ENCODE measurements around the gene INO80B. TPM values are rescaled to one million over a fixed set of nuclear protein-coding genes. Genes with fewer than 3 reads are reported as not detected.

The INO80B gene
- total and polyA plus RNA-seq, 9 of the 15 experiments (the other 6 are each of a cell fraction or from before 2014, with no cell fraction given) = 0.41 to 22.6 (median 9.0) TPM

DNA sequence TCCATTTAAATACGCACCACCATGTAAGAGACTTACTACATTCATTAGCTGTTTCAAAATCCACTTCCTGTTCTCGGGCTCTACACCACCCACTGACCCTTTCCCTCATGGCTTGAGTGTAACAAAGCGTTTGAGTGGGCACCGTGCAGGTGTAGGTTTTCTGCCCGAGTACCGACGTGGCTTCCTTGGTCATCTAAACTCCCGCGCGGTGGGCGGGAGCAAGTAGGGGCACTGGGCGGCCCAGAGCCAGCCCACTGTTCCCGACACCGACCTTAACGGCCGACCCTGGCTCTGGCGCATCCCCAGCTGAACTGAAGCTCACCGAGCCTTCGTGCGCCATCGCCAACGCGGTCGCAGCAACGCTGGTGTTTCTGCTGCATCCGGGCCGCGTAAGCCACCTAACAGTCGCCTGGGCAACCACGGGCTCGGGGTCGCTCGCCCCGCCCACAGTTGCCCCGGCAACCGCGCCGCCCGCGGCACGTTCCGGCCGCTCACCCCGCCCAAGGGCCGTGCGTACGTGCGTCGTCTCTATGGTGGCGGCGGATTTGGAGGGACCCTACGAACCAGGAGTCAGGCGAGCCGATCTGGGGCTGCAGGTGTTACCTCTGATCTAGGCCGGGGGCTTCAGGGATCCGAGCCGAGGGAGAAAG is 33.5 kb upstream of the INO80B start, which contains the start of the genes C2orf81 and WDR54 (continued):
- TF ChIP-seq, protein P1, sequence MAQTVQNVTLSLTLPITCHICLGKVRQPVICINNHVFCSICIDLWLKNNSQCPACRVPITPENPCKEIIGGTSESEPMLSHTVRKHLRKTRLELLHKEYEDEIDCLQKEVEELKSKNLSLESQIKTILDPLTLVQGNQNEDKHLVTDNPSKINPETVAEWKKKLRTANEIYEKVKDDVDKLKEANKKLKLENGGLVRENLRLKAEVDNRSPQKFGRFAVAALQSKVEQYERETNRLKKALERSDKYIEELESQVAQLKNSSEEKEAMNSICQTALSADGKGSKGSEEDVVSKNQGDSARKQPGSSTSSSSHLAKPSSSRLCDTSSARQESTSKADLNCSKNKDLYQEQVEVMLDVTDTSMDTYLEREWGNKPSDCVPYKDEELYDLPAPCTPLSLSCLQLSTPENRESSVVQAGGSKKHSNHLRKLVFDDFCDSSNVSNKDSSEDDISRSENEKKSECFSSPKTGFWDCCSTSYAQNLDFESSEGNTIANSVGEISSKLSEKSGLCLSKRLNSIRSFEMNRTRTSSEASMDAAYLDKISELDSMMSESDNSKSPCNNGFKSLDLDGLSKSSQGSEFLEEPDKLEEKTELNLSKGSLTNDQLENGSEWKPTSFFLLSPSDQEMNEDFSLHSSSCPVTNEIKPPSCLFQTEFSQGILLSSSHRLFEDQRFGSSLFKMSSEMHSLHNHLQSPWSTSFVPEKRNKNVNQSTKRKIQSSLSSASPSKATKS (CRISPR knock-in tag; IDR thresholded peaks at IDR 0.05) = no peak
- TF ChIP-seq, protein P2, sequence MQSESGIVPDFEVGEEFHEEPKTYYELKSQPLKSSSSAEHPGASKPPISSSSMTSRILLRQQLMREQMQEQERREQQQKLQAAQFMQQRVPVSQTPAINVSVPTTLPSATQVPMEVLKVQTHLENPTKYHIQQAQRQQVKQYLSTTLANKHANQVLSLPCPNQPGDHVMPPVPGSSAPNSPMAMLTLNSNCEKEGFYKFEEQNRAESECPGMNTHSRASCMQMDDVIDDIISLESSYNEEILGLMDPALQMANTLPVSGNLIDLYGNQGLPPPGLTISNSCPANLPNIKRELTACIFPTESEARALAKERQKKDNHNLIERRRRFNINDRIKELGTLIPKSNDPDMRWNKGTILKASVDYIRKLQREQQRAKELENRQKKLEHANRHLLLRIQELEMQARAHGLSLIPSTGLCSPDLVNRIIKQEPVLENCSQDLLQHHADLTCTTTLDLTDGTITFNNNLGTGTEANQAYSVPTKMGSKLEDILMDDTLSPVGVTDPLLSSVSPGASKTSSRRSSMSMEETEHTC (IDR thresholded peaks at IDR 0.05) = no peak
- 0 out of 2 replicates have a peak, but pooled peaks have one; percentile 16 for TF ChIP-seq HCFC1 (IDR thresholded peaks at IDR 0.05; ENCODE audit: low read depth, low read length)
- no peak for TF ChIP-seq NFIX (CRISPR knock-in tag; IDR thresholded peaks at IDR 0.05; ENCODE audit: low read depth)
- peak; percentile 70; the same call in 1 of the 2 replicates for TF ChIP-seq GABPB1 (CRISPR knock-in tag; IDR thresholded peaks at IDR 0.05)
- TF ChIP-seq, protein P3, sequence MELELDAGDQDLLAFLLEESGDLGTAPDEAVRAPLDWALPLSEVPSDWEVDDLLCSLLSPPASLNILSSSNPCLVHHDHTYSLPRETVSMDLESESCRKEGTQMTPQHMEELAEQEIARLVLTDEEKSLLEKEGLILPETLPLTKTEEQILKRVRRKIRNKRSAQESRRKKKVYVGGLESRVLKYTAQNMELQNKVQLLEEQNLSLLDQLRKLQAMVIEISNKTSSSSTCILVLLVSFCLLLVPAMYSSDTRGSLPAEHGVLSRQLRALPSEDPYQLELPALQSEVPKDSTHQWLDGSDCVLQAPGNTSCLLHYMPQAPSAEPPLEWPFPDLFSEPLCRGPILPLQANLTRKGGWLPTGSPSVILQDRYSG (tag; conservative IDR thresholded peaks at IDR 0.05; ENCODE audit: low read depth) = no peak
- peak; percentile 34; the same call in 1 of the 2 replicates for TF ChIP-seq SP1 (CRISPR knock-in tag; IDR thresholded peaks at IDR 0.05)
- peak; percentile 37 for TF ChIP-seq KDM5B (IDR thresholded peaks at IDR 0.05; ENCODE audit: insufficient replicate concordance, low read depth, low read length)
- no peak for TF ChIP-seq KAT2B (IDR thresholded peaks at IDR 0.05; ENCODE audit: low read depth, low read length)
- TF ChIP-seq MECOM (CRISPR knock-in tag; IDR thresholded peaks at IDR 0.05) = no peak
- no peak for TF ChIP-seq HMG20B (CRISPR knock-in tag; IDR thresholded peaks at IDR 0.05)
- TF ChIP-seq ZNF668 (CRISPR knock-in tag; IDR thresholded peaks at IDR 0.05) = no peak
- TF ChIP-seq, protein P4, sequence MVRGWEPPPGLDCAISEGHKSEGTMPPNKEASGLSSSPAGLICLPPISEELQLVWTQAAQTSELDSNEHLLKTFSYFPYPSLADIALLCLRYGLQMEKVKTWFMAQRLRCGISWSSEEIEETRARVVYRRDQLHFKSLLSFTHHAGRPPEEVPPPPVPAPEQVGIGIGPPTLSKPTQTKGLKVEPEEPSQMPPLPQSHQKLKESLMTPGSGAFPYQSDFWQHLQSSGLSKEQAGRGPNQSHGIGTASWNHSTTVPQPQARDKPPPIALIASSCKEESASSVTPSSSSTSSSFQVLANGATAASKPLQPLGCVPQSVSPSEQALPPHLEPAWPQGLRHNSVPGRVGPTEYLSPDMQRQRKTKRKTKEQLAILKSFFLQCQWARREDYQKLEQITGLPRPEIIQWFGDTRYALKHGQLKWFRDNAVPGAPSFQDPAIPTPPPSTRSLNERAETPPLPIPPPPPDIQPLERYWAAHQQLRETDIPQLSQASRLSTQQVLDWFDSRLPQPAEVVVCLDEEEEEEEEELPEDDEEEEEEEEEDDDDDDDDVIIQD (CRISPR knock-in tag; IDR thresholded peaks at IDR 0.05) = no peak
- TF ChIP-seq PHF8 (IDR thresholded peaks at IDR 0.05; ENCODE audit: borderline replicate concordance, low read length) = peak; percentile 31; the same call in 1 of the 2 replicates
- TF ChIP-seq ZNF431 (CRISPR knock-in tag; IDR thresholded peaks at IDR 0.05) = no peak
- TF ChIP-seq CBX5 (IDR thresholded peaks at IDR 0.05; ENCODE audit: borderline replicate concordance, low read depth) = no peak
- no peak; a peak in 1 of 4 replicates for TF ChIP-seq SIN3A (IDR thresholded peaks at IDR 0.05; ENCODE audit: borderline replicate concordance in 2 of 2, control insufficient read depth in 1 of 2, low read depth in 2 of 2, low read length in 2 of 2)
- no peak for TF ChIP-seq SIN3B (IDR thresholded peaks at IDR 0.05; ENCODE audit: low read depth)
- no peak for TF ChIP-seq ZNF76 (CRISPR knock-in tag; IDR thresholded peaks at IDR 0.05; ENCODE audit: borderline replicate concordance)
- no peak for TF ChIP-seq PCBP2 (IDR thresholded peaks at IDR 0.05; ENCODE audit: low read depth, low read length, poor library complexity, severe bottlenecking)
- 0 out of 2 replicates have a peak, but pooled peaks have one; percentile 11 for TF ChIP-seq XRCC5 (IDR thresholded peaks at IDR 0.05; ENCODE audit: low read depth, low read length)
- TF ChIP-seq CHD2 (IDR thresholded peaks at IDR 0.05; ENCODE audit: low read depth, low read length) = no peak
- peak; percentile 71; the same call in 1 of the 2 replicates for TF ChIP-seq LCOR (CRISPR knock-in tag; IDR thresholded peaks at IDR 0.05)

All from K562 (cell line).